ENCODE measurements around the gene CHN1.
A peak's percentile ranks its signal among the peaks of the same experiment; 100 is the strongest.

The CHN1 gene

DNA sequence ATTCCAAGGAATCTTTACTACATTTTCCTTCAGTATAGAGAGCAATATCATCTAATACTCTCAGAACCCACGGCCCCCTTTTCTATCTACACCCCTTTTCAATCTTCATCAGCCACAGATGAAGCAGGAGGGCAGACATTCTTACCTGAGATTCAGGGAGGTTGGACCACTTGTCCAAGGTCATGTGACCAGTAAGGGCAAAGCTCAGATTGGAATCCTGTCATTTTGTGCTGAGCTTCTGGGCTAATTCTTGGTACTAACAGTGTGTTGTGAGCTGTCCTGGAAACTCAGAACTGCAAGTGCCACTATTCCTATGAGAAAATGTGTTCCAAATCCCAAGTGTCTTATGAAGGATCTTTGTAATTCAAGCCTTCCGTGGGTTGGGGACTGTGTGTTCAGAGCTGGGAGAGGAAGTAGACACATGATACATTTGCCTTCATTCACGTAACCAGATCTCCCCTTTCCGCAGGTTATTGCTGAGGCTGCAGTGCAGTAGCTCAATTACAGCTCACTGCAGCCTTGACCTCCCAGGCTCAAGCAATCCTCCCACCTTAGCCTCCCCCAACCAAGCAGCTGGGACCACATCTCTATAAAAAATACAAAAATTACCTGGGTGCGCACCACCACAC, 244.2 kb downstream of the CHN1 start:
- DNase-seq, result peak; percentile 42

DNA sequence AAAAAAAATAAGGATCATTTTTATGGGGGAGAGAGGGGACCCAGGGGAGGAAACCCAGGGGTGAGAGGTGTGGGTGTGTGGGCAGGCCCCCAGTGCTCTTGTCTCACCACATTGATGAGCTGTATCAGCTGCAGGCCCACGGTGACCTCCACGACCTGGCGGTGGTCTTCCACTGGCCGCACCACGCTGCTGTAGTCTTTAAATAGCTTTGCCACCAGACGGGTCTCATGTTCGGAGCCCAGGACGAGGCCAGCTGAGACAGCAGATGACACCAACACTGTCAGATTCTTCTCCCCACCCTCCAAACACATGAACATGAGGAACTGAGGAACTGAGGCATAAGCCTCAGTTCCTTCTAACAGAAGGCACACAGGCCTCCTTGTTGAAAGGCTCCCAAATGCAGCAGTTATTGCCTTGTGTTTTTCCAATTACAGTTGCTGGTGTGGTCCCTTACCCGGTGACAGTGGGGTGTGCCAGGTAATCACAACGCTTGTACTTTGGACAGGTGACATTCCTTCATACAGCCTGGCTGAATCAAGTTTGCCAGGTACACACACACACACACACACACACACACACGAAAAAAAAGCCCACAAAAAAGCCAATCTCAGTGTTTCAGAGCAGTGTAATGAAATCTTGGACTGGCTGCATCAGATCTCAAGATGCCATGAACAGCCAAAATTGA, 245.7 kb downstream of the CHN1 start:
- DNase-seq, result no peak

DNA sequence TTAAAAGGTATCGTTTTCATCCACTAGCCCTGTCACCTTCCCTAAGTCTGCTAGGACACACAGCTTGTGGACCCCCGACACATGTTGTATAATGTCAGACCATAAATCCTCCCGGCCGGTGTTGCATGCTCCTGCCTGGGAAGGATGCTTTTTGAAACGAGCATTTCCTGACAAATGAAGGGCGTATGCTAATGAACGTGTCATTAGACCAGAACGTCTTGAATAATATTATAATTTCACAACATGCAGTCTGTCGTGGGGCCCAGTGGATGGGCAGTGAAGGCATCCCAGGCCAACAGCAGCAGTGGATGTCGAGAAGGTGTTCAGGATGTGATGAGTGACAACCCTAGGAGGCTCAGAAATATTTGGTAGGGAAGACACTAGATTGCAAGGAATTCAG, 248.4 kb downstream of the CHN1 start:
- DNase-seq, result no peak

DNA sequence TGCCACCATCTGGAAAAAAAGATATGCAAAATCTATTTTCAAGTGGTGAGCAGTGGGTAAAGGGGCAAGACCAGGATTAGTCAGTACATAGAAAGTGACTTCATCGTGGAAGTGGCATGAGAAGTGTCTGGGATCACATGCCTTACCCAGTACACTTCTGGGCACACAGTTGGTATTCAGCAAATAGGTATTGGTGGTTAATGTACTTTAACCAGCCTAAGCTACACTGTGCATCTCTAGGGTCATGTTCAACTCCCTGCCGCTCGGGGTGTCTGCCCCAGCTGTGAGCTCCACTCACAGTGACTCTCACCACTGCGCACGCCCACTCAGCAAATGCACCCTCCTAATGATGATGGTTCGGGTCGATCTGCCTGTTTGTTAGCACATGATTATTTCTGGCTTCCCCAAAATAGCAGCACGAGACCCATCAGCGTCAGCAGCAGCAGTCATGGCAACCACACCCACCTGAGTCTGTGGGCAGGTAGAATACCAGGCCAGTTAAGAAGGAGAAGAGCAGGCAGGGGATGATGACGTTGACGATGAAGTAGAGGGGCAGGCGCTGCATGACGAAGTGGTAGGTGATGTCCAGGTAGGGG, 252.0 kb downstream of the CHN1 start:
- no peak for DNase-seq

DNA sequence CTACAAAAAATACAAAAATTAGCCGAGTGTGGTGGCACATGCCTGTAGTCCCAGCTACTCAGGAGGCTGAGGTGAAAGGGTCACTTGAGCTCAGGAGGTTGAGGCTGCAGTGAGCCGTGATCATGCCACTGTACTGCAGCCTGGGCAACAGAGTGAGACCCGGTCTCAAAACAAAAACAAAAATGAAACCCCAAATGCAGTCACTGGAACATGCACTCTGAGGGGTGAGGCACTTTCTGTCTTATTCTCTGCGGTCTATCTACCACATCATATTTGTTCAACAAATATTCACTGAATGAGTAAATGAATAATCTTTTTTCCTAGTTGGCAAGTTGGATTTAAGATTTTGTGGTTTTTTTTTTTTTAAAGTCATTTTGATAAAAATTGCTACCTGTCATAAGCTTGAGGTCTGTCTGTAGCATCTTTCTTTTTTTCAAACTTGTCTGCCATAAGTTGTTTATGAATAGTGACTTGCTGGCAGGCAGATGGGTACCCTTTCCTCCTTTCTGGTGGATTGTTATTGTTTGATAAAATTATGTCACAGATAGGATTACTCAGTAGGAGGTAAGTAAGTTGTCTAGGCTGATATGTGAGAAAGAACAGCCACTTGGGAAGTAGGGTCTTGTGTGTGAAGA, 252.7 kb downstream of the CHN1 start:
- no peak for DNase-seq

DNA sequence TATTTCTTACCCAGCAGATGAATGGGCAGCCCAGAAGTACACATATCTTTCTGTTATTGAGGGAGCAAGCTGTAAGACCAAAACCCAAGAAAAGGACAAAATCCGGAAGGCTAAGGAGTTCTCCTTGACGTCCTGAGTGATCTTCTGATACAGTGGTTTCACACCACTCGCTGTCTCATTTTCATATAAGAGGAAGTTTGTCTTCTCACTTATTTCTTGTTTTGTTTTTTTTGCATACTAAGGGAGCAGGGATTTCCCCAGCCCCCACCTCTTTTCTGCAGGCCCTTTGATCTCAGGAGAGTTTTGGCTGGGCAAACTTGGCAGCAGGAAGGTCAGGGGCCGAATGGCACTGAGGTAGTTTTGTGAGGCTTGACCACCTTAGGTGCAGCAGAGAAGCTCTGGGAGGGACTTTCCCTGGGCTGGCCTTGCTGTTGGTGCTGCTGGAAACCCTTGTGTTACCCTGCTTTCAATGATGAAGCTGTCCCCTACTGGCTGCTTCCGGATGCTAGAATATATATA, 254.2 kb downstream of the CHN1 start:
- no peak for DNase-seq

DNA sequence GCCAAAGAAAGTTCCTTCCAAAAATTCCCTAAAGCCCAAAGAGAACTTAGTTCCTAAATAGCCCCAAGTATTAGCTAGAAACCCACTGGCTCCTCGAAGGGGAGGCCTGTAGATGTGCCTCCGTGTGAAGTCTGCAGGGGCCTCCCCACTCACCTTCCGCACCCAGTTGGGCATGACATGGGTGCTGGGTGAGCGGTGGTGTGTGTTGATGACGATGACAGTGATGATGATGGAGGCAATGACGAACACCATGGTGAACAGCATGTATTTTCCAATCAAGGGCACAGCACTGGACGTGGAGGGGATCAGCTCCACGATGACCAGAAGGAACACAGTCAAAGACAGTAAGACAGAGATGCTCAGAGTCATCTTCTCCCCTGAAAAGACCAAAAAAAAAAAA, 255.4 kb downstream of the CHN1 start:
- no peak for DNase-seq

DNA sequence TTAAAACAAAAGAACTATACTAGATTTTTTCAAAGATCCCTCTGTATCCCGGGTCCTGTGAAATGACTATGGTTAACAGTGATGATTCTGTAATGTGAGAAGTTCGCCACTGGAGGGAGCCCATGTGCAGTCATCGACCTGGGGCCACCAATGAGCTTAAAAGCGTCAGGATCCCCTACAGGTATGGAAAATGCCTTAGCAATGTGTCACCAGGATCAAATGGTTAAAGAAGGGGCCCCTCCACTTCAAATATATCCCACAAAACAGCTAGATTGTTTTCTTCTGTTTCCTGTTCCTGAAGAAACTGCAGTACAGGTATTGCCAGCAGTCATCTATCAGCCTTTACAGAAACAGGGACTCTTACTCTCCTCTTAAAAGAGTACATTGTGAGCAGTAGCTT, 256.2 kb downstream of the CHN1 start:
- peak; percentile 41 for DNase-seq

Measured in NCI-H1436 treated with DMSO at 0.1 percent for 48 hours (cell line).